C4-2B (cell line): ENCODE measurements around the gene TBXA2R.

Source experiments
- CTCF ChIP-seq: fragments of 450-650 bp; conservative IDR thresholded peaks from 2 replicates; pipeline ENCODE4 v1.5.1; 2017; ENCODE audit warnings: mild to moderate bottlenecking
- ZFX ChIP-seq: fragments of 450-650 bp; IDR thresholded peaks from 2 replicates; pipeline ENCODE4 v1.6.1; 2017

- TF ChIP-seq ZFX (no peak), CTCF (no peak)
These were observed 56.9 kb downstream of the TBXA2R start for GRCh38 chr19:3549816-3550215.
